Measurements from ENCODE around the gene KAT2B.

- TF ChIP-seq CTCF (IDR thresholded peaks at IDR 0.05; ENCODE audit: low read depth, low read length) (no peak), EZH2phosphoT487 (IDR thresholded peaks at IDR 0.05; ENCODE audit: low read depth) (no peak)
Measured at GRCh38 chr3:20161714-20162113, 121.5 kb downstream of the KAT2B start.
